OCI-LY7 (cell line): ENCODE data around the gene ABCB8. TPM values are rescaled to one million over a fixed set of nuclear protein-coding genes. Genes with fewer than 3 reads are reported as not detected.

Source experiments
- BruUV-seq: library from RNA; stranded (reverse); fragments of 400-500 nt; replicated peaks from 2 replicates; lab custom pipeline; 2021; lab: Mats Ljungman, UMichigan
- CTCF ChIA-PET: fragments of 300-600 bp; sonication (Branson Sonifier 250); formaldehyde crosslinking; loops from one replicate; lab custom pipeline; 2022; ENCODE audit warnings: antibody characterized with exemption; ENCODE audit not compliant: unreplicated experiment; lab: Charles Lee
- POLR2A ChIA-PET: fragments of 300-600 bp; sonication (Branson Sonifier 250); formaldehyde crosslinking; loops from one replicate; lab custom pipeline; 2022; ENCODE audit warnings: antibody characterized with exemption; lab: Charles Lee
- DNase-seq: peaks from one replicate; pipeline ENCODE4 v3.0.0-alpha.2; 2015; ENCODE audit warnings: low spot score
- H2AFZ ChIP-seq: fragments of 200-600 bp; sonication (generic), shearing (Covaris generic); 2 replicates; pipeline ENCODE4 v1.6.1; 2014; ENCODE audit warnings: mild to moderate bottlenecking, antibody characterized with exemption, low read length, moderate library complexity
- H3K27ac ChIP-seq: fragments of 200-600 bp; sonication (generic); 2 replicates; pipeline ENCODE4 v1.5.1; 2014; ENCODE audit warnings: mixed run types, low read depth, mild to moderate bottlenecking, moderate library complexity, low read length, inconsistent platforms; ENCODE audit not compliant: poor library complexity, severe bottlenecking
- H3K36me3 ChIP-seq: fragments of 200-600 bp; sonication (generic); 2 replicates; pipeline ENCODE4 v1.6.1; 2014; ENCODE audit warnings: mild to moderate bottlenecking, antibody characterized with exemption, low read length, moderate library complexity, mixed read lengths; ENCODE audit not compliant: insufficient read depth
- H3K4me1 ChIP-seq: fragments of 200-600 bp; sonication (generic); 2 replicates; pipeline ENCODE4 v1.5.1; 2014; ENCODE audit warnings: mild to moderate bottlenecking, low read length; ENCODE audit not compliant: insufficient read depth, poor library complexity, severe bottlenecking
- H3K4me2 ChIP-seq: fragments of 200-600 bp; sonication (generic); 2 replicates; pipeline ENCODE4 v1.6.1; 2014; ENCODE audit warnings: mild to moderate bottlenecking, low read length
- H3K4me3 ChIP-seq: fragments of 200-600 bp; sonication (generic); 2 replicates; pipeline ENCODE4 v1.5.1; 2014; ENCODE audit warnings: mild to moderate bottlenecking, low read depth, low read length; ENCODE audit not compliant: poor library complexity, severe bottlenecking
- H3K79me2 ChIP-seq: fragments of 200-600 bp; sonication (generic); 2 replicates; pipeline ENCODE4 v1.6.1; 2016; ENCODE audit warnings: low read depth, mild to moderate bottlenecking, low read length, moderate library complexity, mixed read lengths; ENCODE audit not compliant: insufficient read depth
- H3K9me2 ChIP-seq: fragments of 200-600 bp; sonication (generic); 2 replicates; pipeline ENCODE4 v1.6.1; 2016; ENCODE audit warnings: mild to moderate bottlenecking, low read length, mixed read lengths; ENCODE audit not compliant: insufficient read depth
- H3K9me3 ChIP-seq: fragments of 200-600 bp; sonication (generic); 2 replicates; pipeline ENCODE4 v1.6.1; 2014; ENCODE audit warnings: mild to moderate bottlenecking, mixed run types, low read length, mixed read lengths
- H4K20me1 ChIP-seq: fragments of 200-600 bp; sonication (generic); 2 replicates; pipeline ENCODE4 v1.6.1; 2014; ENCODE audit warnings: mild to moderate bottlenecking, antibody characterized with exemption, low read length, moderate library complexity, mixed read lengths; ENCODE audit not compliant: insufficient read depth
- EZH2phosphoT487 ChIP-seq: fragments of 200-600 bp; sonication (generic); IDR thresholded peaks from 2 replicates; pipeline ENCODE4 v1.6.1; 2018; ENCODE audit warnings: low read depth, borderline replicate concordance, mild to moderate bottlenecking, mixed run types, antibody characterized with exemption, low read length, moderate library complexity, mixed read lengths
- intact Hi-C: fragments of 100-400 bp; cut with micrococcal nuclease; formaldehyde crosslinking; loops from one replicate; pipeline ENCODE4 v1.10.0; 2022; ENCODE audit not compliant: unreplicated experiment
- total RNA-seq, 2 experiments: library from RNA; depleted of rRNA in 1 of 2; stranded (reverse); fragments of >200 nt in 1 of 2; shearing (Covaris generic) in 1 of 2; gene quantifications; 2 replicates each; pipeline ENCODE4 v1.2.3, GENCODE V29; 2014 to 2022
- TF ChIP-seq, protein P1 (sequence below): fragments of 200-600 bp; sonication (generic); conservative IDR thresholded peaks from 2 replicates; pipeline ENCODE4 v1.5.1; 2014; ENCODE audit warnings: mild to moderate bottlenecking, antibody characterized with exemption, low read length, moderate library complexity, mixed read lengths

Gene ABCB8
- total RNA-seq, 2 experiments from 2014 or later, result 32.0 to 64.7 TPM

DNA sequence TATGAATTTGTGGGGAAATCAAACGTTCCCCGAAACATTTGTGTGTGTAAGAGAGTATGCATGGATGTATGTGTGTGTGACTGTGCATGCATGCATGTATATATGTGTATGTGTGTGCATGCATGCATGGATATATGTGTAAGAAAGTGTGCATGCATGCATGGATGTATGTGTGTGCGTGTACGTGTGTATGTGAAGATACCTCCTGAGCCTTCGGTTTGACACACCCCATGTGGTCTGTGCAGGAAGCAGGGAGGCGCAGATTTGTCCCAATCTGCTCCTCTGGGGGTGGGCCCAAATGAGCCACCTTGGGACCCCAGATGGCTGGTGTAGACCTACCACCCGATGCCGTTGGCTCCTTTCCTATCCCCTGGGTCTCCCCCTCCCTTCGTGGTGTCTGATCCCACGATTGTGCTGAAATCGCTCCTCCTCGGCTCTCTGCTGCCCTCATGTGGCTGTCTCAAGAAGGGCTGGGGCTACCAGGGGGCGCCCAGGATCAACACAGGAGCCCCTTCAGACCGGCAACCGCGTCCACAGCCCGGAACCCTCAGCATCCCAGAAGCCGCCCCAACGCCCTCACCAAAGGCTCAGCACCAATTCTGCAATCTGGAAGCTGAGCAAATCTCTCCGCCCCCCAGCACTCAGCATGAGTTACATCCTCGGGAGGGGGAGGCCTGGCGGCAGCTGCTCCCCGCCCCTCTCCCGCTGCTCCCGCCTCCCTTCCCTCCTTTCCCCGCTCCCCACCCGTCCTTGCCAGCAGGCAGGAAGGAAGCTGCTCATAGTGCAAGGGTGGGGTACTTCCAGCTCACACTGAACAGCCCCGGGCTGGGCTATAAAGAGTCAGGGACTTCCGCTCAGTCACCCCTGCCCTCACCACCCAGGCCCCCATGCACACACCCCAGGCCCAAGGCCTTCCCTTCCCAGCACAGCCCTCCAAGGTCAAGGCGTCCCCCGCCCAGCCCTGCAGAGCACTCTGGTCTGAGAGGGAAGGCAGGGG, 39.7 kb upstream of the ABCB8 start:
- POLR2A ChIA-PET, result no interaction called here
- H3K9me3 ChIP-seq, result no peaks in the 10 kb centered on the region
- peak; percentile 68 for DNase-seq
- intact Hi-C loops, result loop anchor here (1.0 to 2.0 kb wide), 4 partner anchors 25 to 210 kb away; no protein-coding TSS in a partner anchor
- CTCF ChIA-PET, result interaction anchor here (0.6 to 1.0 kb wide), 4 partner anchors 39 to 1737 kb away, joined by 3 to 10 read pairs (median 7); no protein-coding TSS in a partner anchor
- no peaks in the 10 kb centered on the region for H3K9me2 ChIP-seq
- H3K4me1 ChIP-seq, result peaks cover 11% of the 10 kb centered on the region
- peak overlapping the region; percentile 8; the same call in 1 of the 2 replicates for H3K4me2 ChIP-seq
- H3K27ac ChIP-seq, result no peak overlapping the region
- H4K20me1 ChIP-seq, result no peaks in the 10 kb centered on the region
- no peak overlapping the region for H2AFZ ChIP-seq
- no peak for TF ChIP-seq EZH2phosphoT487
- TF ChIP-seq, protein P1, sequence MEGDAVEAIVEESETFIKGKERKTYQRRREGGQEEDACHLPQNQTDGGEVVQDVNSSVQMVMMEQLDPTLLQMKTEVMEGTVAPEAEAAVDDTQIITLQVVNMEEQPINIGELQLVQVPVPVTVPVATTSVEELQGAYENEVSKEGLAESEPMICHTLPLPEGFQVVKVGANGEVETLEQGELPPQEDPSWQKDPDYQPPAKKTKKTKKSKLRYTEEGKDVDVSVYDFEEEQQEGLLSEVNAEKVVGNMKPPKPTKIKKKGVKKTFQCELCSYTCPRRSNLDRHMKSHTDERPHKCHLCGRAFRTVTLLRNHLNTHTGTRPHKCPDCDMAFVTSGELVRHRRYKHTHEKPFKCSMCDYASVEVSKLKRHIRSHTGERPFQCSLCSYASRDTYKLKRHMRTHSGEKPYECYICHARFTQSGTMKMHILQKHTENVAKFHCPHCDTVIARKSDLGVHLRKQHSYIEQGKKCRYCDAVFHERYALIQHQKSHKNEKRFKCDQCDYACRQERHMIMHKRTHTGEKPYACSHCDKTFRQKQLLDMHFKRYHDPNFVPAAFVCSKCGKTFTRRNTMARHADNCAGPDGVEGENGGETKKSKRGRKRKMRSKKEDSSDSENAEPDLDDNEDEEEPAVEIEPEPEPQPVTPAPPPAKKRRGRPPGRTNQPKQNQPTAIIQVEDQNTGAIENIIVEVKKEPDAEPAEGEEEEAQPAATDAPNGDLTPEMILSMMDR, result peak; percentile 88
- no peak overlapping the region for H3K4me3 ChIP-seq
- H3K79me2 ChIP-seq, result no peaks in the 10 kb centered on the region
- no peaks in the 10 kb centered on the region for H3K36me3 ChIP-seq
- BruUV-seq, result no TSS peak

DNA sequence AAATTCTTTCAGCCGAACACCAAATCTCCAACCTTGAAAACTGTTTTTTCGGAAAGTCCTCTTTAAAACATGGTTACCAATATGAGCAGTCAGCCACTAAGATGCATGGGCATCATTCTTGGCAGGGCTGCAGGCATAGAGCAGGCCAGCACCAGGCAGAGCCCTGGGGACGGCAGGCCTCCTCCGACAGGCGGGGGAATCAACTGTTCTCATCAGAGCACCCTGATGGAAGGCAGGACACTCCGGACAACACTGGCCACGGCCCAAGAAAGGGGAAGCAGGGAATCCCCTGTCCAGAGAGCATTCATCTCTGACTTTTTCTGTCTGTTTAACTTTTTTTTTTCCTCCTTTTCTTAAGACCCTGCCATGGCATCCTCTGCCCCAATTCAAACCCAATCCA, 38.8 kb upstream of the ABCB8 start:
- no peaks in the 10 kb centered on the region for H4K20me1 ChIP-seq

More for the DNA sequence above, 38.8 kb upstream of the ABCB8 start:
- no peak overlapping the region for H3K4me2 ChIP-seq
- intact Hi-C loops, result loop anchor here (2.0 kb wide), 1 partner anchor 113 kb away; no protein-coding TSS in a partner anchor
- H2AFZ ChIP-seq, result no peak overlapping the region
- no peak for DNase-seq
- H3K27ac ChIP-seq, result no peak overlapping the region
- POLR2A ChIA-PET, result no interaction called here
- no peaks in the 10 kb centered on the region for H3K36me3 ChIP-seq
- H3K9me3 ChIP-seq, result no peaks in the 10 kb centered on the region
- H3K79me2 ChIP-seq, result no peaks in the 10 kb centered on the region
- no peak overlapping the region for H3K4me3 ChIP-seq
- H3K9me2 ChIP-seq, result no peaks in the 10 kb centered on the region
- CTCF ChIA-PET, result interaction anchor here (0.6 to 1.0 kb wide), 3 partner anchors 98 to 1736 kb away, joined by 5 to 10 read pairs (median 9); no protein-coding TSS in a partner anchor
- peaks cover 15% of the 10 kb centered on the region for H3K4me1 ChIP-seq
- no peak for TF ChIP-seq EZH2phosphoT487
- TF ChIP-seq, protein P1, result no peak
- BruUV-seq, result no TSS peak
